Right atrium auricular region (tissue), 2 donors: ENCODE results near the gene ANG. TPM values are rescaled to one million over a fixed set of nuclear protein-coding genes. Genes with fewer than 3 reads are reported as not detected.
A peak's percentile ranks its signal among the peaks of the same experiment; 100 is the strongest.

ENCODE experiments used
- DNase-seq: peaks from one replicate; pipeline ENCODE4 v3.0.0-alpha.2; 2019; ENCODE audit warnings: low spot score
- H3K27ac ChIP-seq, 2 donors: fragments of 200-600 bp; sonication (generic); 1 replicate in 1 of 2; 2 replicates in 1 of 2; pipeline ENCODE4 v1.5.1; 2016 to 2019
- H3K27me3 ChIP-seq, 2 donors: fragments of 200-600 bp; sonication (generic); one replicate each; pipeline versions ENCODE4 v1.5.1 to v1.6.0; 2017 to 2019
- H3K36me3 ChIP-seq: fragments of 200-600 bp; sonication (generic); one replicate; pipeline ENCODE4 v1.5.1; 2016
- H3K4me1 ChIP-seq, 2 donors: fragments of 200-600 bp; sonication (generic); one replicate each; pipeline versions ENCODE4 v1.5.1 to v1.6.0; 2017 to 2019
- H3K4me3 ChIP-seq, 2 donors: fragments of 200-600 bp; sonication (generic); 1 replicate in 1 of 2; 2 replicates in 1 of 2; pipeline ENCODE4 v1.5.1; 2017 to 2019; ENCODE audit warnings: mild to moderate bottlenecking in 1 of 2, moderate library complexity in 1 of 2
- H3K9me3 ChIP-seq, 2 donors: fragments of 200-600 bp; sonication (generic); one replicate each; pipeline ENCODE4 v1.5.1; 2019
- CTCF ChIP-seq, 2 donors: fragments of 200-600 bp; sonication (generic); IDR thresholded peaks; one replicate each; pipeline ENCODE4 v1.5.1; 2019; ENCODE audit warnings: antibody characterized with exemption in 2 of 2
- total RNA-seq, 2 donors: library from RNA; depleted of rRNA; stranded (reverse); fragments of >200 nt; gene quantifications; one replicate each; pipeline ENCODE4 v1.1.0, GENCODE V29; 2016

Gene ANG
- total RNA-seq, 2 donors from 2014 or later = 4.4 to 14.5 TPM

DNA sequence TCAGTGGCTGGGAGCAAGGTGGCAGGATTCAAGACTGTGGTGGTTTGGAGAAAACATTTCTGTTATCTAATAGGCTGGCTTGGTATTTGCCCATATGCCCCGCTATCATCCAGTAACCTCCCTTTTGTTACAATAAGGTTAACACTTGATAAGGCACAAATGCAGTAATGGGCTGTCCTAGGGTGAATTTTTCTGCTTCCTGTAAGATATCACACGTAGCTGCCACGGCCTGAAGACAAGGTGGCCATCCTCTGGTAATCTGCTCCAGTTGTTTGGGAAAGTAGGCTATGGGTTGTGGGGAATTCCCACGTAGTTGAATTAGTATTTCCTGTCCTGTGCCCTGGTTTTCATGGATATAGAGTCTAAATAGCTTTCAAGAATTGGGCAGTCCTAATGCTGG lies 23.1 kb downstream of the ANG start:
- Histone ChIP-seq H3K4me1 (no peaks in the 10 kb centered on the region), H3K4me3 (no peak overlapping the region), H3K36me3 (no peaks in the 10 kb centered on the region), H3K9me3 (no peaks in the 10 kb centered on the region), H3K27ac (no peak overlapping the region), H3K27me3 (no peaks in the 10 kb centered on the region)
- no peak for TF ChIP-seq CTCF (IDR thresholded peaks at IDR 0.05)
- no peak for DNase-seq

DNA sequence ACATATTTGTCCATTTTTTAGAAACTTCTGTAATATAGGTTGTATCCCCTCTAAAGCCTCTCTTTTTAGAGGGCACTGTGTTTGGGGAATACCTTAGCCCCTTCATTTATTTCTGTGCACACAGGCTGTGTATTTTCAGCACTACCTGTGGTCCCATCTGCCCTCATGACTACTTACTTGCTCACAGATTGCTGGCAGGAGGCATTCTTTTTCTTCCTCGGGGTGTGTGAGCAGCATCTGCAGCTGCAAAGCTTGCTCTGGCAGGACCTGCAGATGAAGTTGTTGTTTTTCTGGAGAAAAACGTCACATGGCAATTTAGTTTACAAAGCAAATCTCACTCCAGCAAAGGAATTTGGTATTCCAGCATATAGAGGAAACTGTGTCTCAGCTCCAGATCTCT lies 24.3 kb downstream of the ANG start:
- TF ChIP-seq CTCF (IDR thresholded peaks at IDR 0.05) = no peak
- Histone ChIP-seq H3K36me3 (no peaks in the 10 kb centered on the region), H3K9me3 (no peaks in the 10 kb centered on the region), H3K27me3 (no peaks in the 10 kb centered on the region), H3K4me3 (no peak overlapping the region), H3K27ac (no peak overlapping the region), H3K4me1 (no peaks in the 10 kb centered on the region)
- no peak for DNase-seq

GRCh38 chr14:20714593-20715250 lies 26.2 kb downstream of the ANG start:
- Histone ChIP-seq H3K36me3 (no peaks in the 10 kb centered on the region), H3K9me3 (no peaks in the 10 kb centered on the region), H3K4me1 (no peaks in the 10 kb centered on the region), H3K4me3 (no peak overlapping the region), H3K27me3 (no peaks in the 10 kb centered on the region), H3K27ac (peak overlapping the region; percentile 5 to 40)
- peak; percentile 91 for DNase-seq
- no peak for TF ChIP-seq CTCF (IDR thresholded peaks at IDR 0.05)

GRCh38 chr14:20719777-20720176 lies 31.2 kb downstream of the ANG start:
- H3K27ac ChIP-seq = no peak overlapping the region
- no peaks in the 10 kb centered on the region for H3K27me3 ChIP-seq
- no peaks in the 10 kb centered on the region for H3K9me3 ChIP-seq
- DNase-seq = no peak
- H3K4me1 ChIP-seq = no peaks in the 10 kb centered on the region
- no peaks in the 10 kb centered on the region for H3K36me3 ChIP-seq
- H3K4me3 ChIP-seq = no peak overlapping the region
- TF ChIP-seq CTCF (IDR thresholded peaks at IDR 0.05) = no peak

DNA sequence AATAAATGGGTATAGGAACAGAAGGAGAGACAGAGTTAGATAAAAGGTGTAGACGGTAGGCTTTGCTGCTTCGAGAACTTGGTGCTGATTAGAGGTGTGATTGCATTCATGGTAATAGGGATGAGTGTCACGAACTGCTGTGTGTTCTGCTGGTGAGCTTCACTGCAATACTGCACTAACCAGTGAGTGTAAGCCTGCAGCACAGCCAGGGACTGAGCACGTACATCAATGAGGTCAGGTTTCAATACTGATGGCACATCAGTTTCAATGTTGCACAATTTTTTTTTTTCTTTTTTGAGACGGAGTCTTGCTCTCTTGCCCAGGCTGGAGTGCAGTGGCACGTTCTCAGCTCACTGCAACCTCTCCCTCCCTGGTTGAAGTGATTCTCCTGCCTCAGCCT lies 32.2 kb downstream of the ANG start:
- no peak for TF ChIP-seq CTCF (IDR thresholded peaks at IDR 0.05)

GRCh38 chr14:20722016-20722415 lies 33.5 kb downstream of the ANG start:
- Histone ChIP-seq H3K36me3 (no peaks in the 10 kb centered on the region), H3K27ac (no peak overlapping the region), H3K27me3 (no peaks in the 10 kb centered on the region), H3K4me1 (no peaks in the 10 kb centered on the region), H3K4me3 (no peak overlapping the region), H3K9me3 (no peaks in the 10 kb centered on the region)
- no peak for DNase-seq
- TF ChIP-seq CTCF (IDR thresholded peaks at IDR 0.05) = no peak

More for the DNA sequence above, 32.2 kb downstream of the ANG start:
- Histone ChIP-seq H3K4me3 (no peak overlapping the region), H3K4me1 (no peaks in the 10 kb centered on the region), H3K9me3 (no peaks in the 10 kb centered on the region), H3K27ac (no peak overlapping the region), H3K36me3 (no peaks in the 10 kb centered on the region), H3K27me3 (no peaks in the 10 kb centered on the region)
- no peak for DNase-seq
